Measurements from ENCODE around the gene CCDC134. TPM values are rescaled to one million over a fixed set of nuclear protein-coding genes. Genes with fewer than 3 reads are reported as not detected.

The CCDC134 gene
- total and polyA plus RNA-seq, 9 of the 15 experiments (the other 6 are each of a cell fraction or from before 2014, with no cell fraction given), result 0.56 to 11.9 (median 5.3) TPM

DNA sequence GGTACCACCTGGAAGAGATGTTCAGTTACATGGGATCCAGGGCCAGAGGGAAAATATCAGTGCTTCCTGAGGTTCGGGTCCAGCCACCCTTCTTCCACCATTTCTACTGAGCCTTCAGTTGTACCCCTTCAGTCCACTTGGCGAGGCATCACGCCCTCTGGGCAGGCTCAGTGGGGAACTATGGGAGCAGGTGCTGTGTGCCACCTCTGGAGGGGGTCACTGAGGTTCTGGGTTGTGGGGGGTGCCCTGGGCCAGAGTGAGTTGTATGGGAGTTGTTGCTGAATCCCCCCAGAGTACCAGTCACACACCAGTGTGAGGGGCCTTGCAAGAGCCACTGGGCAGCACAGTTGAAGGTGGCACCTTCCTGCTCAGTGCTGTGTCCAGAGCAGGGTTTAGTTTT, 29.7 kb downstream of the CCDC134 start (continued):
- TF ChIP-seq, protein P1, sequence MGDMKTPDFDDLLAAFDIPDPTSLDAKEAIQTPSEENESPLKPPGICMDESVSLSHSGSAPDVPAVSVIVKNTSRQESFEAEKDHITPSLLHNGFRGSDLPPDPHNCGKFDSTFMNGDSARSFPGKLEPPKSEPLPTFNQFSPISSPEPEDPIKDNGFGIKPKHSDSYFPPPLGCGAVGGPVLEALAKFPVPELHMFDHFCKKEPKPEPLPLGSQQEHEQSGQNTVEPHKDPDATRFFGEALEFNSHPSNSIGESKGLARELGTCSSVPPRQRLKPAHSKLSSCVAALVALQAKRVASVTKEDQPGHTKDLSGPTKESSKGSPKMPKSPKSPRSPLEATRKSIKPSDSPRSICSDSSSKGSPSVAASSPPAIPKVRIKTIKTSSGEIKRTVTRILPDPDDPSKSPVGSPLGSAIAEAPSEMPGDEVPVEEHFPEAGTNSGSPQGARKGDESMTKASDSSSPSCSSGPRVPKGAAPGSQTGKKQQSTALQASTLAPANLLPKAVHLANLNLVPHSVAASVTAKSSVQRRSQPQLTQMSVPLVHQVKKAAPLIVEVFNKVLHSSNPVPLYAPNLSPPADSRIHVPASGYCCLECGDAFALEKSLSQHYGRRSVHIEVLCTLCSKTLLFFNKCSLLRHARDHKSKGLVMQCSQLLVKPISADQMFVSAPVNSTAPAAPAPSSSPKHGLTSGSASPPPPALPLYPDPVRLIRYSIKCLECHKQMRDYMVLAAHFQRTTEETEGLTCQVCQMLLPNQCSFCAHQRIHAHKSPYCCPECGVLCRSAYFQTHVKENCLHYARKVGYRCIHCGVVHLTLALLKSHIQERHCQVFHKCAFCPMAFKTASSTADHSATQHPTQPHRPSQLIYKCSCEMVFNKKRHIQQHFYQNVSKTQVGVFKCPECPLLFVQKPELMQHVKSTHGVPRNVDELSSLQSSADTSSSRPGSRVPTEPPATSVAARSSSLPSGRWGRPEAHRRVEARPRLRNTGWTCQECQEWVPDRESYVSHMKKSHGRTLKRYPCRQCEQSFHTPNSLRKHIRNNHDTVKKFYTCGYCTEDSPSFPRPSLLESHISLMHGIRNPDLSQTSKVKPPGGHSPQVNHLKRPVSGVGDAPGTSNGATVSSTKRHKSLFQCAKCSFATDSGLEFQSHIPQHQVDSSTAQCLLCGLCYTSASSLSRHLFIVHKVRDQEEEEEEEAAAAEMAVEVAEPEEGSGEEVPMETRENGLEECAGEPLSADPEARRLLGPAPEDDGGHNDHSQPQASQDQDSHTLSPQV (IDR thresholded peaks at IDR 0.05), result 0 out of 2 replicates have a peak, but pooled peaks have one; percentile 19
- TF ChIP-seq ZBTB34 (CRISPR knock-in tag; IDR thresholded peaks at IDR 0.05) (no peak), NCOA4 (IDR thresholded peaks at IDR 0.05; ENCODE audit: partially characterized antibody) (no peak), MTA3 (IDR thresholded peaks at IDR 0.05; ENCODE audit: borderline replicate concordance) (no peak), RREB1 (CRISPR knock-in tag; IDR thresholded peaks at IDR 0.05) (no peak), JUN (IDR thresholded peaks at IDR 0.05; ENCODE audit: borderline replicate concordance, low read depth, low read length) (no peak), JUN (CRISPR knock-in tag; IDR thresholded peaks at IDR 0.05; ENCODE audit: borderline replicate concordance) (no peak), ELF2 (CRISPR knock-in tag; IDR thresholded peaks at IDR 0.05) (no peak), ZNF740 (CRISPR knock-in tag; IDR thresholded peaks at IDR 0.05) (0 out of 2 replicates have a peak, but pooled peaks have one; percentile 43), ZNF740 (tag; IDR thresholded peaks at IDR 0.05) (no peak), GTF2A2 (tag; IDR thresholded peaks at IDR 0.05) (no peak), EP300 (IDR thresholded peaks at IDR 0.05; ENCODE audit: low read length) (no peak)
- TF ChIP-seq, protein P2, sequence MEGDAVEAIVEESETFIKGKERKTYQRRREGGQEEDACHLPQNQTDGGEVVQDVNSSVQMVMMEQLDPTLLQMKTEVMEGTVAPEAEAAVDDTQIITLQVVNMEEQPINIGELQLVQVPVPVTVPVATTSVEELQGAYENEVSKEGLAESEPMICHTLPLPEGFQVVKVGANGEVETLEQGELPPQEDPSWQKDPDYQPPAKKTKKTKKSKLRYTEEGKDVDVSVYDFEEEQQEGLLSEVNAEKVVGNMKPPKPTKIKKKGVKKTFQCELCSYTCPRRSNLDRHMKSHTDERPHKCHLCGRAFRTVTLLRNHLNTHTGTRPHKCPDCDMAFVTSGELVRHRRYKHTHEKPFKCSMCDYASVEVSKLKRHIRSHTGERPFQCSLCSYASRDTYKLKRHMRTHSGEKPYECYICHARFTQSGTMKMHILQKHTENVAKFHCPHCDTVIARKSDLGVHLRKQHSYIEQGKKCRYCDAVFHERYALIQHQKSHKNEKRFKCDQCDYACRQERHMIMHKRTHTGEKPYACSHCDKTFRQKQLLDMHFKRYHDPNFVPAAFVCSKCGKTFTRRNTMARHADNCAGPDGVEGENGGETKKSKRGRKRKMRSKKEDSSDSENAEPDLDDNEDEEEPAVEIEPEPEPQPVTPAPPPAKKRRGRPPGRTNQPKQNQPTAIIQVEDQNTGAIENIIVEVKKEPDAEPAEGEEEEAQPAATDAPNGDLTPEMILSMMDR (IDR thresholded peaks at IDR 0.05 in 2 of 3, conservative IDR thresholded peaks at IDR 0.05 in 1 of 3; ENCODE audit: insufficient read depth in 2 of 3, low read depth in 1 of 3, low read length in 3 of 3), result peak in 2 of 3 experiments; percentile 22 to 40; a peak in 3 of 6 replicates

Measured in K562 (cell line).